Upper lobe of left lung (tissue), 6 donors: ENCODE data around the gene CCDC57. TPM values are rescaled to one million over a fixed set of nuclear protein-coding genes. Genes with fewer than 3 reads are reported as not detected.

Source experiments
- ATAC-seq, 2 donors: fragments of 200-7000 bp; cut with Tn5 transposase; one replicate each; pipeline ENCODE4 v1.9.1; 2022; ENCODE audit warnings: mild to moderate bottlenecking in 2 of 2, moderate library complexity in 2 of 2; ENCODE audit not compliant: low FRiP score in 2 of 2
- DNase-seq, 2 donors: peaks; one replicate each; pipeline ENCODE4 v3.0.0-alpha.2; 2019 to 2020
- H3K27ac ChIP-seq, 4 donors: fragments of 200-600 bp; sonication (generic); one replicate each; pipeline ENCODE4 v1.5.1; 2016 to 2019
- H3K27me3 ChIP-seq, 4 donors: fragments of 200-600 bp; sonication (generic); one replicate each; pipeline ENCODE4 v1.5.1; 2017 to 2019
- H3K36me3 ChIP-seq, 4 donors: fragments of 200-600 bp; sonication (generic); one replicate each; pipeline ENCODE4 v1.5.1; 2016 to 2019
- H3K4me1 ChIP-seq, 4 donors: fragments of 200-600 bp; sonication (generic); one replicate each; pipeline ENCODE4 v1.5.1; 2018 to 2019
- H3K4me3 ChIP-seq, 4 donors: fragments of 200-600 bp; sonication (generic); one replicate each; pipeline ENCODE4 v1.5.1; 2017 to 2019; ENCODE audit warnings: mild to moderate bottlenecking in 2 of 4, moderate library complexity in 1 of 4
- H3K9me3 ChIP-seq, 4 donors: fragments of 200-600 bp; sonication (generic); one replicate each; pipeline ENCODE4 v1.5.1; 2018 to 2019
- CTCF ChIP-seq, 6 experiments: fragments of 450-650 bp in 4 of 6; fragments of 200-600 bp in 2 of 6; sonication (generic) in 2 of 6; IDR thresholded peaks; one replicate each; pipeline ENCODE4 v1.5.1; 2016 to 2019; ENCODE audit warnings: antibody characterized with exemption in 6 of 6
- EP300 ChIP-seq, 4 donors: sonication (generic); formaldehyde crosslinking; IDR thresholded peaks; one replicate each; pipeline ENCODE4 v1.5.1; 2017; ENCODE audit warnings: antibody characterized with exemption in 4 of 4, control low read depth in 2 of 4
- POLR2A ChIP-seq, 4 donors: fragments of 450-650 bp; IDR thresholded peaks; one replicate each; pipeline ENCODE4 v1.5.1; 2016 to 2017; ENCODE audit warnings: antibody characterized with exemption in 4 of 4, mild to moderate bottlenecking in 2 of 4
- POLR2AphosphoS5 ChIP-seq, 2 donors: sonication (generic); formaldehyde crosslinking; IDR thresholded peaks; one replicate each; pipeline ENCODE4 v1.5.1; 2017; ENCODE audit warnings: antibody characterized with exemption in 2 of 2
- WGBS, 2 donors: methylation state at CpG; one replicate each; pipeline ENCODE4 v1.1.5; 2017 to 2018; 5-methylcytosine and 5-hydroxymethylcytosine counted together
- total RNA-seq, 6 donors: library from RNA; depleted of rRNA in 4 of 6; stranded (reverse); fragments of >200 nt in 4 of 6; gene quantifications; one replicate each; pipeline versions ENCODE4 v1.1.0 to v1.2.1, GENCODE V29; 2016 to 2021
- donor health status: DM: no; HTN: no; CAD: no; lungs with moderate emphysema.
- donor health status: DM: no; HTN: yes; CAD: no; lungs with severe emphysema.

The CCDC57 gene
- total RNA-seq, 6 donors from 2014 or later = 52.9 to 204 (median 71.8) TPM

DNA sequence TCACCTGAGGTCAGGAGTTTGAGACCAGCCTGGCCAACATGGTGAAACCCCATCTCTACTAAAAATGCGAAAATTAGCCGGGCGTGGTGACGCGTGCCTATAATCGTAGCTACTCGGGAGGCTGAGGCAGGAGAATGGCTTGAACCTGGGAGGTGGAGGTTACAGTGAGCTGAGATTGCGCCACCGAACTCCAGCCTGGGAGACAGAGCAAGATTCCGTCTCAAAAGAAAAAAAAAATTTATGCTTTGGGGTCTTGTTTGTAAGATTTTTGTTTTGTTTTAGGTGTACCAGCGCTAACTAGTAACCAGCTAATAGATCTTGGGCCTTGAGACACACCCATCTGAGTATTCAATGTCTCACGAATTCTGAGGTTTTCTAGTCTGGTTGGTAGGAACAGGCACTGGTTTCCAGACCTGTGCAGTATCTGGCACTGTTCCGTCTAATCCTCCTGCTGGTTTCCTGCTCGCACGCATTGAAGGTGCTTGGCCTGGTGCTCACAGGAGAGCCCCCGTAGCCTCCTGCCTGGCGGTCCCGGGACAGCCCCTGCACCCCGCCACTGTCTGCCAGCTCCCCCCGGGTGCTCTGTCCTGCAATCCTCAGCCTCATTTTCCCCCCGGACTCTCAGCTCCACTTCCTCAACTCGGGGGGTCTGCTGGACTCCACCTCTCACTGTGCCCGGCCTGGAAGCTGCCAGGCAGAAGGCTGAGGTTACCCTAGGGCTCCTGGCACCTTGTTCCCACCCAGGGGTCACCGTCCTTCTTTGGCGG lies 136.4 kb downstream of the CCDC57 start:
- WGBS, 2 donors = 82 to 83% methylated on average over 25 of the region's 25 CpGs
- Histone ChIP-seq H3K36me3 (peaks cover 25 to 36% (median 31%) of the 10 kb centered on the region in 4 donors), H3K4me3 (no peak overlapping the region), H3K9me3 (no peaks in the 10 kb centered on the region), H3K4me1 (no peaks in the 10 kb centered on the region), H3K27me3 (no peaks in the 10 kb centered on the region), H3K27ac (no peak overlapping the region)
- DNase-seq (peak in 1 of 2 donors; percentile 44), ATAC-seq (no peak)
- TF ChIP-seq POLR2A (IDR thresholded peaks at IDR 0.05) = peak in 1 of 4 donors; percentile 43
- TF ChIP-seq EP300 (IDR thresholded peaks at IDR 0.05) = no peak
- TF ChIP-seq POLR2AphosphoS5 (IDR thresholded peaks at IDR 0.05) = peak in 1 of 2 donors; percentile 6
- TF ChIP-seq CTCF (IDR thresholded peaks at IDR 0.05) = no peak

- ATAC-seq (no peak), DNase-seq (no peak)
- Histone ChIP-seq H3K36me3 (peaks cover 0 to 8% (median 4%) of the 10 kb centered on the region in 4 donors), H3K4me1 (no peaks in the 10 kb centered on the region), H3K27me3 (no peaks in the 10 kb centered on the region), H3K9me3 (no peaks in the 10 kb centered on the region), H3K27ac (no peak overlapping the region), H3K4me3 (no peak overlapping the region)
- TF ChIP-seq POLR2AphosphoS5 (IDR thresholded peaks at IDR 0.05) = no peak
- no peak for TF ChIP-seq EP300 (IDR thresholded peaks at IDR 0.05)
- no peak for TF ChIP-seq CTCF (IDR thresholded peaks at IDR 0.05)
- no peak for TF ChIP-seq POLR2A (IDR thresholded peaks at IDR 0.05)
- 84 to 88% methylated on average over 9 of the region's 9 CpGs for WGBS, 2 donors
Observed at GRCh38 chr17:82073446-82073845, 139.2 kb downstream of the CCDC57 start.

DNA sequence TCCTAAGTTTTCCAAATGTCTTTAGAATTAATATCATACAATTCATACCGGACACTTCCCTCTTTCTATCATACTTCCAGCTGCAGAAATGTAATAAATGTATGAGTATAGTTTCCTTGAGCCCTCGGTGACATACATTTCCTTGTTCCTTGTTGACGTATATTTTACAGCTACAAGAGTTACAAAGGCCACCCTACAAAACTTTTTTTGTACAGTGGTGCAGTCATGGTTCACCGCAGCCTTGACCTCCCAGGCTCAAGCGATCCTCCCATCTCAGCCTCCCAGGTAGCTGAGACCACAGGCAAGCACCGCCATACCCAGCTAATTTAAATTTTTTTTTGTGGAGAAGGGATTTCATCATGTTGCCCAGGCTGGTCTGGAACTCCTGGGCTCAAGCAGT lies 139.8 kb downstream of the CCDC57 start:
- H3K4me1 ChIP-seq = no peaks in the 10 kb centered on the region
- ATAC-seq = no peak
- TF ChIP-seq CTCF (IDR thresholded peaks at IDR 0.05) (no peak), POLR2AphosphoS5 (IDR thresholded peaks at IDR 0.05) (no peak), POLR2A (IDR thresholded peaks at IDR 0.05) (no peak), EP300 (IDR thresholded peaks at IDR 0.05) (no peak)

DNA sequence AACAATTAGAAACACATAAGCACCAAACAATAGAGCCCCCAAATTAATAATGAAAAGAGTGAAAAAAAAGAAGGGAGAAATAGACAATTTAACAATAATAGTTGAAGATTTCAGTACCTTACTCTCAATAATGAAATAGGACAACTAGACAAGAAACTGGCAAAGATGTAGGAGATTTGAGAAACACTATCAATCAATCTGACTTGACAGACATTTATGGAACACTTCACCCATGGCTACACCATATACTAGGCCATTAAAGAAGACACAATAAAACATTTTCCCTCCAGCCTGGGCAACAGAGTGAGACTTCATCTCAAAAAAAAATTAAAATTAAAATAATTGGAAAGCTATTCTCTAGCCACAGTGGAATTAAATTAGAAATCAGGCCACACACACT lies 142.0 kb downstream of the CCDC57 start:
- H3K4me1 ChIP-seq = peaks cover 7 to 11% (median 8%) of the 10 kb centered on the region in 4 donors
- no peak for ATAC-seq
- no peak overlapping the region for H3K27ac ChIP-seq
- H3K36me3 ChIP-seq = no peaks in the 10 kb centered on the region
- no peak for TF ChIP-seq POLR2AphosphoS5 (IDR thresholded peaks at IDR 0.05)
- no peak for TF ChIP-seq EP300 (IDR thresholded peaks at IDR 0.05)
- H3K4me3 ChIP-seq = no peak overlapping the region
- H3K27me3 ChIP-seq = no peaks in the 10 kb centered on the region
- H3K9me3 ChIP-seq = no peaks in the 10 kb centered on the region
- DNase-seq = no peak

More for the DNA sequence above, 139.8 kb downstream of the CCDC57 start:
- Histone ChIP-seq H3K4me3 (no peak overlapping the region), H3K27me3 (no peaks in the 10 kb centered on the region), H3K36me3 (peaks cover 0 to 3% (median 0%) of the 10 kb centered on the region in 4 donors), H3K27ac (no peak overlapping the region), H3K9me3 (no peaks in the 10 kb centered on the region)
- WGBS, 2 donors = 77 to 81% methylated on average over 6 of the region's 6 CpGs
- no peak for DNase-seq

- peak; percentile 73 to 93 for ATAC-seq
Observed at GRCh38 chr17:82065638-82066303, 146.9 kb downstream of the CCDC57 start, which contains the start of gene DUS1L. DUS1L (minus strand) TSS chr17:82065804; CDS start chr17:82065059, 745 bp downstream.

More at GRCh38 chr17:82065638-82066303, 146.9 kb downstream of the CCDC57 start, which contains the start of gene DUS1L:
- Histone ChIP-seq H3K9me3 (no peaks in the 10 kb centered on the region), H3K36me3 (peaks cover 7 to 35% (median 27%) of the 10 kb centered on the region in 4 donors), H3K27ac (peak within 1 kb of the TSS; percentile 81 to 92 (median 86)), H3K27me3 (no peaks in the 10 kb centered on the region), H3K4me1 (peaks cover 22 to 34% (median 22%) of the 10 kb centered on the region in 4 donors), H3K4me3 (peak within 1 kb of the TSS; percentile 63 to 99 (median 77))
- WGBS, 2 donors = 28 to 62% methylated on average over 16 to 34 of the region's 88 CpGs
- DNase-seq = peak in 1 of 2 donors; percentile 96
- TF ChIP-seq POLR2AphosphoS5 (IDR thresholded peaks at IDR 0.05) (peak; percentile 64 to 71), CTCF (IDR thresholded peaks at IDR 0.05) (peak in 2 of 6 experiments; percentile 6 to 27), POLR2A (IDR thresholded peaks at IDR 0.05) (peak in 1 of 4 donors; percentile 58), EP300 (IDR thresholded peaks at IDR 0.05) (no peak)
